ENCODE measurements around the gene PPP2R5E. TPM values are rescaled to one million over a fixed set of nuclear protein-coding genes. Genes with fewer than 3 reads are reported as not detected.

Gene PPP2R5E
- total RNA-seq, 1 donor from 2014 or later = 36.9 TPM

DNA sequence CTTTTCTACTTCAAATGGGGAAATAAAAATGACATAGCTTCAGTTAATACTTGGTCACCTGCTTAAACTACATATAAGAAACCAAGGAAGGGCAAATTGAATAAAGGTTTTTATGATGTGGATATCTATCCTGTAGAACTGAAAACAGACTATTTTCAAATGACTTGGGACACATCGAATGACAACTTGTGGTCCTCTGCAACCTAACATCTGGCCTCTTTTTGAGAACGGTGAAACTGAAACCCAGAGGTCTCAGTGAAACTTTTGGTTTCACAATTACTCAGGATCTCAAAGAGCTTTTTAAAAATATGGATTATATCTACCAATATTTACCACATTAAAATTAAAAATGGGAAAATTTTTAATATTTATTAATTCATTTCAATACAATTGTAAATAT is 65.2 kb downstream of the PPP2R5E start:
- intact Hi-C loops (cut with micrococcal nuclease) = no loop called here
- ATAC-seq (no peak), DNase-seq (no peak)

DNA sequence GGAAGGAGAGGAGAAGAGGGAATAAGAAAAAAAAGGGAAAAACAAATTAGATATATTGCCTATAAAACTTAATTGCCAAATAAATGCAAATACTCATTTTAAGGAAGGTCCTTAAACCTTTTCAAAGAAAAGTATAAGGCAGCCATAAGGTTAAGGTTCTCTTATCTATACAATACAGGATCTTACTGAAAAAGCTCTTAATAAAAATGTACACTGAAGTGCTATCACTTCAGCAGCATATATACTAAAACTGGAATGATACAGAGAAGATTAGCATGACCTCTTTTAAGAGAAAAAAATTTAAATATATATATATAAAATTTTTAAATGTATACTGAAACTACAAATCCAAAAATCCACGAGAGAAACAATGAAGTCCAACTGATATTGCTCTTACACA is 65.6 kb downstream of the PPP2R5E start:
- DNase-seq (no peak), ATAC-seq (no peak)
- intact Hi-C loops (cut with micrococcal nuclease) = no loop called here

GRCh38 chr14:63475761-63476160 is 67.4 kb downstream of the PPP2R5E start:
- intact Hi-C loops (cut with micrococcal nuclease) = no loop called here

GRCh38 chr14:63474844-63475243 is 68.3 kb downstream of the PPP2R5E start:
- no peak for ATAC-seq
- no peak for DNase-seq
- intact Hi-C loops (cut with micrococcal nuclease) = no loop called here

More at GRCh38 chr14:63475761-63476160, 67.4 kb downstream of the PPP2R5E start:
- ATAC-seq (no peak), DNase-seq (no peak)

DNA sequence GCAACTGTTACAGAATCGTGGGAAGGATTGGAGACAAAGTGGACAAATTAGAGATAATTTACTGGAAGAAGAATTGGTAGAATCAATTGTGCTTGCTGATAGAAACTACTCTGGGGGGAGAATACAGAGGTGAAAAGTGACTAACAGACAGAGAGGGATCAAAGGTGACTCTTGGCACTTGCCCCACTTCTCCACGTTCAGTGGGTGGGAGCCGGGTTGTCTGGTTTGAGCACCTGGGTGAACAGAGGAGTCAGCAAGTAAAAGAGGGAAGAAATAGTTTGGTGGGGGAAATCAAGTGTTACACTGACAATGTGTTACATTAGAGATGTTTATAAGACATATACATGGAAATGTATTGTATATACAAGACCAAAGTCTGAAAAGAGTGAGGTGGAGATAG is 69.1 kb downstream of the PPP2R5E start:
- no peak for ATAC-seq
- intact Hi-C loops (cut with micrococcal nuclease) = no loop called here
- no peak for DNase-seq

DNA sequence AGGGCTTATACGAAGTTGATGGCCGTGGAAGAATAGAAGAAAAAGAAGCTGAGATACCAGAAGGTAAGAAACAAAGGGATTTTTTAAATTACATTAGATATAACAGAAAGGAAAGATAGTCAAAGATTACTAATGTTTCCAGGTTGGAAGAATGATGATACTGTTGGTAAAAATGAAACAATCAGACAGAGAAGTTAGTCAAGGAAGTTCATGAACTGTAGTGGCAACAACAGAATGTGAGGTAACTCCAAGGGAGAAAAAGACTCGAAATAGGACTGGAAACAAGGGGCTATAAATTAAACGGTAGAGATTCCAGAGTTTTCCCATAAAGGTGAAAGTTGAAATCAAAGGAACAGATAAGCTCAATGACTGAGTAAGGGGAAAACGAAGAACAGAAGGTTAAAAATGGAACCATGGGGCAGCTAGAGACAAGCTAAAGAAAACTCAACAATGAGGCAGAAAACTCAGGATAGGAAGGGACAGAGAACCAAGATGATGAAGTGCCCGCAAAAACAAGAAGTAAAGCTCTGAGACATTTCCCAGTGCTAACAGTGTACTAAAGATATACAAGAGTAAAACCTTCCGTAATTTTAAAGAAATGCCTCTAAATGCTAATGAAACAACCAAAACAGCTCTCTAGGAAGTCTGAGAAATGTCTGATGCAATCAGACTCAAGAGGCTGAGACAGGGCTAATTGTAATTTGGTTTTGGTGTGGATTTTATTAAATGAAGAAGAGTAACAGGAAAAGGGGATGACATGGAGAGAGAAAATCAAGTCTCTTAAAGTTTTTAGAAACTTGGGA is 70.0 kb downstream of the PPP2R5E start:
- ATAC-seq (no peak), DNase-seq (no peak)
- intact Hi-C loops (cut with micrococcal nuclease) = no loop called here

DNA sequence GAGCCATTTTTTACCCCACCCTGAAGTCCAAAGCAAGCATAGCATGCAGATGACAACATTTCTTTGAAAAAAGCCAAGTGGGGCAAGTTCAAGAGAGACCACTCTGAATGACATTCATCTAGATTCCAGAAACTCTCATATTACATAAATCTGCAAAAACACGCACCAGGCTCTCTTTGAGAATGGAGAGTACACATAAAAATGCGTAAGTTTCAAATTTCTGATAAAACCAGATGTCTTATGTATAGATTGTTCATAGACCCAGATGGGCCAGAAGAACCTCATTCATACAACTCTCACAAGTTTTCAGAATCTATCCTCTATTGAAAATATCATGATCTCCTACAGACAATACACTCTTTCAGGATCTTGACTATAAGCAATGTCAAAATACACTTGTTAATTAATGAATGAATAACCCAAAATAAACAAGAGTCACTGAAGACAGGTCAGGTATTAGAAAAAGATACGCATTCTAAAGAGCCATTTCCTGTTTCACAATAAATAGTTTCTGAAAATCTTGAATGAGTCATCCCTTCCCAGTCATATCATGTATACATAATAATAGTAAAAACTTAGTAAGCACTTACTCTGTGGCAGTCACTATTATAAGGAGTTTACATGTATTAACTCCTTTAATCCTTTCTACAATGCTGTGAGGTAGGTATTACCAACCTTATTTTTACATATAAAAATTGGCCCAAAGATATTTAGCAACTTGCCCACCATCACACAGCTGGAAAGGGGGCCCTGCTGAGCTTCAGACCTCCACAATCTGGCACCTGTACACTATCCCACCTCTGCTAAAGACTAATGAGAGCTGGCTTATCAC is 72.0 kb downstream of the PPP2R5E start:
- ATAC-seq = peak; percentile 26
- intact Hi-C loops (cut with micrococcal nuclease) = no loop called here
- no peak for DNase-seq

- DNase-seq = no peak
- intact Hi-C loops (cut with micrococcal nuclease) = no loop called here
- no peak for ATAC-seq
These were observed 74.9 kb downstream of the PPP2R5E start for GRCh38 chr14:63468294-63468693.

DNA sequence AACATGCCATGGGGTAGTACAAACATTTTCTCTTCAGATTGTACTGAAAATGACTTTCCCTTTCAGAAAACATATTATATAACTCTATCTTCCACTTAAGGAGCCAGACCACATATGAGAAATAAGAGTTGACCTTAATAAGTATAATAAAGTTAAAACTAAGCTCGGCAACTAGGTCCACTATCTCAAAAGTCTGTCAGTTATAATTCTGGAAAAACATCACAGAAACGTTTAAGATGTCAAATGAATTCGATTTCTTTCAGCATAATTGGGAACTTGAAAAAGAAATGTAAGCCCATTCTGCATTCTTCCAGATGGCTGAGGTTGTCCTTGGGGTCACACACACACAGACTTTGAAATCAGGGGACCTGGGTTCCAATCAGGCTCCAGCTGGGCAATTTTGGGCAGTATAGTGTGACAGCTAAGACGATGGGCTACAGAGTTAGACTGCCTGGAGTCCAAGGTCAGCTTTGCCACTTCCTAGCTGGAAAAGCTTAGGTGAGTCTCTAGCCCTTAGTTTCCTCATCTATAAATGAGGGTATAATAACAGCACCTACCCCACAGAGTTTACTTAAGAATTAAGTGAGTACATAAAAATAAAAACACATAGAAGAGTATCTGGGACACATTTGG is 75.6 kb downstream of the PPP2R5E start:
- ATAC-seq (no peak), DNase-seq (no peak)
- intact Hi-C loops (cut with micrococcal nuclease) = no loop called here

GRCh38 chr14:63465347-63465746 is 77.8 kb downstream of the PPP2R5E start:
- ATAC-seq (no peak), DNase-seq (no peak)
- intact Hi-C loops (cut with micrococcal nuclease) = no loop called here

GRCh38 chr14:63460680-63461369 is 82.4 kb downstream of the PPP2R5E start:
- DNase-seq (no peak), ATAC-seq (peak; percentile 28)
- intact Hi-C loops (cut with micrococcal nuclease) = no loop called here

- ATAC-seq (no peak), DNase-seq (no peak)
- intact Hi-C loops (cut with micrococcal nuclease) = no loop called here
These were observed 83.4 kb downstream of the PPP2R5E start for GRCh38 chr14:63459738-63460137.

GRCh38 chr14:63457498-63457897 is 85.7 kb downstream of the PPP2R5E start:
- ATAC-seq = no peak
- intact Hi-C loops (cut with micrococcal nuclease) = no loop called here
- no peak for DNase-seq

DNA sequence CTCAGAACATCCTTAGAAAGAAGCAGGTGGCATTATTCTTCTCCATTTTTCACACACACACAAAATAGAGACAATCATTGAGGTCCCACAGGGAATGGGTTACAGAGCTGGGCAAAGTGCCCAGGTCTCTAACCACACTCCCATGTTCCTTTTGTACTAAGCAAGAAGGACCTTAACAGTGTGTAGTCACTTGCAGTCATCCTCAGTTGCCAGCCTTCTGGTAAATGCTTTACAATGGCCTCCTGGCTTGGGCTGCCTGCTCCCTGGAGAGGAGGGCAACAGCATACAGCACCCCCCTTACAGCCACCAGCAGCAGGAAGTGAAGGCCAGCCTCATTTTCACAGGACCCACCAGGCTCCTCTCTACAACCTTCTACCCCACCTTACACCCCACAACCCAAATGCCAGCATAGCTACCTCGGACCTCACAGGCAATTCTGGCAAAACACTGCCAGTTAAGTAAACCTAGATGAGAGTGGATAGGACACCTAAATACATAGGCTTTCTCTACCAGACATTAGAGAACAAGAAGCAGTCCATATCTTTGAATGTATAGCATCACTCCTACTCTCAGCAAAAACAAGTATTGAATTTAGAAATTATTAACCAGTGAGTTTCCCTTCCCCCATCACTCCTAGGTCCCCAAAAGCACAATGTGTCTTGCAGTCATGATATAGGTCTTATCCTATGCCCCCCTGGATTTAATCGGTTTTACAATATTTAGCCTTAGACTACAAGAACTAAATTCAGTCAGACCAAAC is 88.1 kb downstream of the PPP2R5E start:
- peak; percentile 72 for ATAC-seq
- no peak for DNase-seq
- intact Hi-C loops (cut with micrococcal nuclease) = no loop called here

GRCh38 chr14:63454436-63454835 is 88.7 kb downstream of the PPP2R5E start:
- DNase-seq (no peak), ATAC-seq (no peak)
- intact Hi-C loops (cut with micrococcal nuclease) = no loop called here

DNA sequence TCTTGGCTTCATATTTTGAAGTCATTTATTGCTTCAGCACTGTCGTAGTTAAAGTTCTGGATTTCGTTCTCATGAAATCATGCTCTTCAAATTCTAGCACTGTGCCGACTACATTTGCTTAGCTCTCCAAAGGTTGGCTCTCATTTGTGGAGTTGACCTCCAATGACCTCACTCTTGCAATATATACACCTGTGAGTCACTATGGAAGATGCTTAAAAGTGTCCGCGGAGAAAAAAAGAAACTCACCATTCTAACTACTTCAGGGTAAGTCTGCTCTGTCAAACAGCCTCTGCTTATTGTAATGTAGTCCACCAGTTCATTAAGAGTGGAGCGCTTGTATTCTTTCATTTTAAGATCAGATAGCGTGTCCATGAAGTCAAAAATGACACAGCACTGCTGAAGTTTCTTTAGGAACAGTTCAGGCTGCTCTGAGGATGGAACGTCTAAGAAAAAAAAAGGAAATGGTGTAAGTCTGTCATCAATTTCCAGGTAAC is 89.7 kb downstream of the PPP2R5E start:
- ATAC-seq (peak; percentile 66), DNase-seq (no peak)
- intact Hi-C loops (cut with micrococcal nuclease) = no loop called here

DNA sequence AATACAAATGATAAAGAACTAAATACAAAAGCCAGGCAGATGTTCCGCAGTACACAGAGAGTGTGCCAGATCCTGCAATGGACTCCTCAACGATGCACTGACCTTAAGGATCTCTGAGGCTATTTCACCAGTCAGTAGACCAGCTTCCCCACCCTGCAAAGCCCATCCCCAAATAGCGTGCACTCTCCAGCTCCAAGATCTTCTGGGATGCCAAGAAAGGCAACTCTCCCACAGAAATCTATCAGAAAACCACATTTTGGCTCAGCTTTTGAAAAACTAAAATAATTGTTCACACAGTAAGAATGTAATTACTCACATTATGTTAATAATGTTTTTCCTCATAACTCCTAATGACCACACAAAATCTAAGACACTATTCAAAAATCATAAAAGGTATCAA is 90.4 kb downstream of the PPP2R5E start:
- no peak for ATAC-seq
- intact Hi-C loops (cut with micrococcal nuclease) = no loop called here

DNA sequence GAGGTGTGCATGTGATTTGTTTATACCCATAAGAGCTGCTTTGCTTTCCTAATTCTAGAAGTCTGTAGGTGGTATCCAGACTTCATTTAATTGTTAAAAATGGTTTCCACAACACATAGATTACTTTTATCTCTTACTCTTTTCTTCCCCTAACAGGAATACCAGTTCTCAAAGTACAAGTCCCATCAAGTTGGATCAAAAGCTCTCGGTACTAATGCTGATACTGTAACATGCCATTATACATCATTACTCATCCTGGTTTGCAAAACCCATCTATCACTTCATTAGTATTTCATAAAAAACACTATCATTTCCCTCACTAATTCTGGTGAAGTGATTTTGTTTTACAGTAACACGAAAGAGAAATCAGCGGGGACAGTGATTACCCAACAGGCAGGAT is 94.3 kb downstream of the PPP2R5E start:
- DNase-seq (no peak), ATAC-seq (no peak)
- intact Hi-C loops (cut with micrococcal nuclease) = no loop called here

More for the DNA sequence above, 90.4 kb downstream of the PPP2R5E start:
- DNase-seq = no peak

DNA sequence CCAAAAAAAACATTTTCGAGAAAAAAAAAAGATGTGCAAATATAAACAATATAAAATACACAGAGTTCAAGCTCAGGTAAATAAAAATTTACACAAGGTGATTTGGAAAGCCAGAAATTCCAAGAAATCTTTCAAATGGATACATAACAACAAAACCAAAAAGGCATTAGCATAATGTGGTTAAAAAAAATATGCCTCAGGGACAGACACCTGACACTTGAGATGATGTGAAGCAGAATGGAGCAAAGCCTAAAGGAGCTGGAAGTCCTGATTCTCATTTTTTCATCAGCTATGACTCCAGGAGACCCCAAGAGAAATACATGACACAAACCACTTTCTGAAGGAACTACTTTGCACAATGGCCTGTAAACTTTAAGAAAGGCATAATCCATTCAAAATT is 98.6 kb downstream of the PPP2R5E start:
- ATAC-seq = no peak
- intact Hi-C loops (cut with micrococcal nuclease) = no loop called here

More for the DNA sequence above, 98.6 kb downstream of the PPP2R5E start:
- DNase-seq = no peak

Data from left ventricle myocardium superior (tissue), 1 donor.